GM20000 (cell line): Measurements from ENCODE around the gene LCK.
"Not testable (repeated sequence)": the region's sequence is repeated elsewhere in the genome, so short reads cannot be mapped to it uniquely, and the experiment has no call there.

Experiments
- DNase-seq: peaks from one replicate; pipeline ENCODE4 v3.0.0; 2012; ENCODE audit warnings: low spot score
- CTCF ChIP-seq: IDR thresholded peaks from 2 replicates; pipeline ENCODE4 v1.5.1; 2012; ENCODE audit warnings: mild to moderate bottlenecking, control low read depth; ENCODE audit errors: extremely low read depth, missing control alignments

Gene LCK

DNA sequence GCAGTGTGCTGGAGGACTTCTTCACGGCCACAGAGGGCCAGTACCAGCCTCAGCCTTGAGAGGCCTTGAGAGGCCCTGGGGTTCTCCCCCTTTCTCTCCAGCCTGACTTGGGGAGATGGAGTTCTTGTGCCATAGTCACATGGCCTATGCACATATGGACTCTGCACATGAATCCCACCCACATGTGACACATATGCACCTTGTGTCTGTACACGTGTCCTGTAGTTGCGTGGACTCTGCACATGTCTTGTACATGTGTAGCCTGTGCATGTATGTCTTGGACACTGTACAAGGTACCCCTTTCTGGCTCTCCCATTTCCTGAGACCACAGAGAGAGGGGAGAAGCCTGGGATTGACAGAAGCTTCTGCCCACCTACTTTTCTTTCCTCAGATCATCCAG lies 34.6 kb downstream of the LCK start:
- TF ChIP-seq CTCF = no peak

DNA sequence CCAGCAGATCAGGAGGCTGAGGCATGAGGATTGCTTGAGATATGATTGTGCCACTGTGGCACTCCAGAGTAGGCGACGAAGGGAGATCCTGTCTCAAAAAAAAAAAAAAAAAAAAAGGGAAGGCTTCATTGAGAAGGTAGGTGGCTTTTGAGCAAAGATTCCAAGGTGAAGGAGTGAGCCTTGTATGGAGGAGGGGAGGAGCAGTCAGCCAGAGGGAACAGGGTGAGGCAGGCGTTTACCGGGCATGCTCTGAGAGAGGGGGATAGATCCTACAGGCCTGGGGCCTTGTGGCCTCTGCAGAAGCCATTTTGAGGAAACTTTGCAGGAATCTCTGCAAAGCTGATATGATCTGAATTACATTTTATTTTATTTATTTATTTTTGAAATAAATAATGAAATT lies 35.7 kb downstream of the LCK start:
- TF ChIP-seq CTCF = no peak
- no peak for DNase-seq

More for the DNA sequence above, 34.6 kb downstream of the LCK start:
- no peak for DNase-seq

DNA sequence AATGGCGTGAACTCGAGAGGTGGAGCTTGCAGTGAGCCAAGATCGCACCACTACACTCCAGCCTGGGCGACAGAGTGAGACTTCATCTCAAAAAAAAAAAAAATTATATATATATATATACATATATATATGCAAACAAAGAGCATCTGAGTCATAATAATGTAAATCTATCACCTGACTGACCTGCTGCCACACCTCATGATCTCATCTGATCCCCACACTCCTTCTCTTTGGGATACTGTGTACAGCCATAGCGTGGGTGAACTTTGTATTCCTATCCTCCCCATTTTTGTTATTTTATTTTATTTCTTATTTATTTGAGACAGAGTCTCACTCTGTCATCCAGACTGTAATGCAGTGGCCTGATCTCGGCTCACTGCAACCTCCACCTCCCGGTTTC lies 38.2 kb downstream of the LCK start:
- DNase-seq = no peak
- no peak for TF ChIP-seq CTCF

DNA sequence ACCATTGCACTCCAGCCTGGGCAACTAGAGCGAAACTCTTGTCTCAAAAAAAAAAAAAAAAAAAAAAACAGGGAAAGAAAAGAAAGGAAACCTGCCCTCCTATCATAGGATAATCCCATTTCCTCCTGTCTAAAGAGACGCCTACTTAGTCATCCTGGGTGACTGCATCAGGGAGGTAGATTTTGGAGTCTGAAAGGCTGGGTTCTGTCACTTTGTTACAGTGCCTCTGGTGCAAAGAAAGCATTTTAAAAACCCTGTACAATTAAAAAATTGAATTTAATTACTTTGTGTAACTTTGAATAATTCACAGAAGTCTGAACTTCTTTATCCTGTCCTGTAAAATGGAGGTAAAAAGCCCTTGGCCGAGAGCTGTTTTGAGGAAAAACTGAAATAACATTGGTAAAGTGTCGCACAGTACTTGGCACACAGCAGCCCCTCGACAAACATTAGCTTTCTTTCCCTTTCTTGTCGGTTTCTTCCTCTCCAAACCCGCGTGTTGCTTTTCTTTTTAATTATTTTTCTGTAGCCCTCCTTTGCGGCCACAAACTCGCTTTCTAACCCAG lies 40.2 kb downstream of the LCK start:
- DNase-seq = no peak
- TF ChIP-seq CTCF = no peak

DNA sequence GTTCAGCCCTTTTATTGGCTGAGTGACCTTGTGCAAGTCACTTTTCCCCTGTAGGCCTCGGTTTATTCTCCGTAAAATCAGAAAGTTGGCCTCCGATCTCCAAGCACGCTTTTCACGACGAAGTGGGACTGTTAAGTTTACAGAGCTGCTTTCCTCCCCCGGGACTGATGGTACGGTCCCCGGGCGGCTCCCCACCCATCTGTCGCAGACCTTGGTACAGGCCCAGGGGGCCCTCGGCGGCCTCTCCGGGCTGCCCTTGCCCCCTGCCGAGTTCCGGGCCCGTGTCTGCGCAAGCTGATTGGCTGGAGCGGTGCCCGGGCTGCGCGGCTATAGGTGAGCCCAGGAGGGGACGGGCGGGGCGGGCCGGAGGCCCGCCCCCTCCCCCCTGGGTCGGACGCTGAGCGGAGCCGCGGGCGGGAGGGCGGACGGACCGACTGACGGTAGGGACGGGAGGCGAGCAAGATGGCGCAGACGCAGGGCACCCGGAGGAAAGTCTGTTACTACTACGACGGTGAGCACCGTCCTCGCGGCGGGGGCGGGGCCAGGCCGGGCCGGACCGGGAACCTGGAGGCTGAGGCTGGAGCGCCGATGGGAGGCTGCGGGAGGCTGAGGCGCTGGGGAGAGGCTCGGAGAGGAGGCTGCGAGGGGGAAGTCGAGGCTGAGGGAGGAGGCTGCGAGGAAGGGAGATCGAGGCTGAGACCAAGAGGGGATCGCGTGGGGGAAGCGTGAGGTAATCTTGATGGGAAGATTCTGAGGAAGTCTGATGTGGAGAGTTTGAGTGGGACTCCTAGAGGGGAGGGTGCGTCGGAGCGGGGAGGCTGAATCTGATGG lies 40.9 kb downstream of the LCK start, which contains the start of gene HDAC1:
Gene HDAC1, plus strand, starts transcription at position 376 of the 831 bp plus-strand sequence. Its CDS starts 87 bp downstream, at position 463.
- no peak for TF ChIP-seq CTCF

DNA sequence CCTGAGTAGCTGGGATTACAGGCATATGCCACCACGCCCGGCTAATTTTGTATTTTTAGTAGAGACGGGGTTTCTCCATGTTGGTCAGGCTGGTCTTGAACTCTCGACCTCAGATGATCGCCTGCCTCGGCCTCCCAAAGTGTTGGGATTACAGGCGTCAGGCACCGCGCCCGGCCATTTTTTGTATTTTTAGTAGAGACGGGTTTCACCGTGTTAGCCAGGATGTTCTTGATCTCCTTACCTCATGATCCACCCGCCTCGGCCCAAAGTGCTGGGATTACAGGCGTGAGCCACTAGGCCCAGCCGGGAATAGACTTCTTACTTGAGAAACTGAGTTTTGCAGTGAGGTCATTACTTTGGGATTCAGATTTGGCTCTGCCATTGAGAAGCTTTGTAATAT lies 47.1 kb downstream of the LCK start:
- not testable (repeated sequence) for DNase-seq

More for the DNA sequence above, 40.9 kb downstream of the LCK start, which contains the start of gene HDAC1:
- peak; percentile 99 for DNase-seq

- no peak for DNase-seq
- no peak for TF ChIP-seq CTCF
Measured at GRCh38 chr1:32299327-32299726, 48.3 kb downstream of the LCK start.
